T-helper 1 cell treated with Interleukin-12 subunit alpha and Interleukin-12 subunit beta and Interleukin-4 antibody, amounts not matched to agents 30 μg/mL and 1 μg/mL, for 36 hours (primary cell): ENCODE measurements around the gene WFDC12.

Experiments
- H3K27ac Mint-ChIP-seq: one replicate; pipeline ENCODE4 v1.8.0; 2021; ENCODE audit warnings: mild to moderate bottlenecking, mixed read lengths
- H3K27me3 Mint-ChIP-seq: one replicate; pipeline ENCODE4 v1.8.0; 2021; ENCODE audit warnings: low read depth, mixed read lengths
- H3K36me3 Mint-ChIP-seq: one replicate; pipeline ENCODE4 v1.8.0; 2021; ENCODE audit warnings: low read depth, mixed read lengths
- H3K4me1 Mint-ChIP-seq: one replicate; pipeline ENCODE4 v1.8.0; 2021; ENCODE audit warnings: low read depth, mixed read lengths
- H3K4me3 Mint-ChIP-seq: one replicate; pipeline ENCODE4 v1.8.0; 2021; ENCODE audit warnings: mild to moderate bottlenecking, moderate library complexity, mixed read lengths
- H3K9me3 Mint-ChIP-seq: one replicate; pipeline ENCODE4 v1.8.0; 2021; ENCODE audit warnings: mixed read lengths

Gene WFDC12

GRCh38 chr20:45109634-45110033 is 14.6 kb downstream of the WFDC12 start:
- H3K9me3 Mint-ChIP-seq = no peaks in the 10 kb centered on the region
- no peaks in the 10 kb centered on the region for H3K36me3 Mint-ChIP-seq
- no peak overlapping the region for H3K4me3 Mint-ChIP-seq
- no peaks in the 10 kb centered on the region for H3K4me1 Mint-ChIP-seq
- H3K27ac Mint-ChIP-seq = no peak overlapping the region
- peaks cover 6% of the 10 kb centered on the region for H3K27me3 Mint-ChIP-seq

- no peak overlapping the region for H3K4me3 Mint-ChIP-seq
- H3K27me3 Mint-ChIP-seq = peaks cover 32% of the 10 kb centered on the region
- peaks cover 4% of the 10 kb centered on the region for H3K4me1 Mint-ChIP-seq
- no peaks in the 10 kb centered on the region for H3K9me3 Mint-ChIP-seq
- H3K36me3 Mint-ChIP-seq = no peaks in the 10 kb centered on the region
- no peak overlapping the region for H3K27ac Mint-ChIP-seq
Observed at GRCh38 chr20:45105317-45105716, 18.9 kb downstream of the WFDC12 start.

GRCh38 chr20:45104786-45105185 is 19.5 kb downstream of the WFDC12 start:
- no peak overlapping the region for H3K27ac Mint-ChIP-seq
- no peaks in the 10 kb centered on the region for H3K9me3 Mint-ChIP-seq
- no peak overlapping the region for H3K4me3 Mint-ChIP-seq
- no peaks in the 10 kb centered on the region for H3K36me3 Mint-ChIP-seq
- peaks cover 4% of the 10 kb centered on the region for H3K4me1 Mint-ChIP-seq
- peaks cover 37% of the 10 kb centered on the region for H3K27me3 Mint-ChIP-seq

GRCh38 chr20:45103072-45103471 is 21.2 kb downstream of the WFDC12 start:
- peaks cover 4% of the 10 kb centered on the region for H3K4me1 Mint-ChIP-seq
- H3K27ac Mint-ChIP-seq = no peak overlapping the region
- H3K27me3 Mint-ChIP-seq = peaks cover 50% of the 10 kb centered on the region
- H3K36me3 Mint-ChIP-seq = no peaks in the 10 kb centered on the region
- no peaks in the 10 kb centered on the region for H3K9me3 Mint-ChIP-seq
- H3K4me3 Mint-ChIP-seq = no peak overlapping the region

- H3K27ac Mint-ChIP-seq = no peak overlapping the region
- peaks cover 62% of the 10 kb centered on the region for H3K27me3 Mint-ChIP-seq
- H3K9me3 Mint-ChIP-seq = no peaks in the 10 kb centered on the region
- H3K36me3 Mint-ChIP-seq = no peaks in the 10 kb centered on the region
- H3K4me3 Mint-ChIP-seq = no peak overlapping the region
- peaks cover 10% of the 10 kb centered on the region for H3K4me1 Mint-ChIP-seq
Observed at GRCh38 chr20:45101333-45101850, 22.9 kb downstream of the WFDC12 start.

GRCh38 chr20:45100563-45101245 is 23.6 kb downstream of the WFDC12 start, which contains the start of gene KCNS1:
Gene KCNS1, minus strand, starts transcription at chr20:45101127. Its CDS starts 1,891 bp downstream, at chr20:45099236.
- Mint-ChIP-seq H3K27ac (no peak within 1 kb of the TSS), H3K27me3 (peaks cover 63% of the 10 kb centered on the region), H3K36me3 (no peaks in the 10 kb centered on the region), H3K4me1 (peaks cover 10% of the 10 kb centered on the region), H3K9me3 (no peaks in the 10 kb centered on the region), H3K4me3 (no peak within 1 kb of the TSS)

- Mint-ChIP-seq H3K9me3 (no peaks in the 10 kb centered on the region), H3K27me3 (peaks cover 50% of the 10 kb centered on the region), H3K27ac (no peak overlapping the region), H3K4me3 (no peak overlapping the region), H3K36me3 (no peaks in the 10 kb centered on the region), H3K4me1 (peaks cover 10% of the 10 kb centered on the region)
Observed at GRCh38 chr20:45098103-45098773, 26.0 kb downstream of the WFDC12 start.

- peak overlapping the region; percentile 54 for H3K4me3 Mint-ChIP-seq
- peaks cover 47% of the 10 kb centered on the region for H3K27me3 Mint-ChIP-seq
- H3K27ac Mint-ChIP-seq = no peak overlapping the region
- peaks cover 10% of the 10 kb centered on the region for H3K4me1 Mint-ChIP-seq
- H3K9me3 Mint-ChIP-seq = no peaks in the 10 kb centered on the region
- H3K36me3 Mint-ChIP-seq = no peaks in the 10 kb centered on the region
Observed at GRCh38 chr20:45097485-45098102, 26.7 kb downstream of the WFDC12 start.

GRCh38 chr20:45096781-45097180 is 27.5 kb downstream of the WFDC12 start:
- Mint-ChIP-seq H3K27ac (no peak overlapping the region), H3K36me3 (no peaks in the 10 kb centered on the region), H3K4me1 (peaks cover 10% of the 10 kb centered on the region), H3K27me3 (peaks cover 41% of the 10 kb centered on the region), H3K9me3 (no peaks in the 10 kb centered on the region), H3K4me3 (no peak overlapping the region)

GRCh38 chr20:45095805-45096238 is 28.4 kb downstream of the WFDC12 start:
- Mint-ChIP-seq H3K27me3 (peaks cover 35% of the 10 kb centered on the region), H3K4me1 (peaks cover 6% of the 10 kb centered on the region), H3K36me3 (peaks cover 4% of the 10 kb centered on the region), H3K9me3 (no peaks in the 10 kb centered on the region), H3K27ac (no peak overlapping the region), H3K4me3 (no peak overlapping the region)

GRCh38 chr20:45094864-45095574 is 29.2 kb downstream of the WFDC12 start:
- H3K27me3 Mint-ChIP-seq = peaks cover 28% of the 10 kb centered on the region
- no peaks in the 10 kb centered on the region for H3K9me3 Mint-ChIP-seq
- no peak overlapping the region for H3K4me3 Mint-ChIP-seq
- peaks cover 5% of the 10 kb centered on the region for H3K36me3 Mint-ChIP-seq
- H3K27ac Mint-ChIP-seq = no peak overlapping the region
- peaks cover 6% of the 10 kb centered on the region for H3K4me1 Mint-ChIP-seq

- Mint-ChIP-seq H3K4me1 (peaks cover 6% of the 10 kb centered on the region), H3K27ac (no peak overlapping the region), H3K36me3 (peaks cover 5% of the 10 kb centered on the region), H3K27me3 (peaks cover 20% of the 10 kb centered on the region), H3K9me3 (no peaks in the 10 kb centered on the region), H3K4me3 (no peak overlapping the region)
Observed at GRCh38 chr20:45094201-45094600, 30.1 kb downstream of the WFDC12 start.

GRCh38 chr20:45092898-45093297 is 31.4 kb downstream of the WFDC12 start:
- peaks cover 12% of the 10 kb centered on the region for H3K36me3 Mint-ChIP-seq
- H3K27ac Mint-ChIP-seq = no peak overlapping the region
- peaks cover 6% of the 10 kb centered on the region for H3K4me1 Mint-ChIP-seq
- H3K27me3 Mint-ChIP-seq = peaks cover 13% of the 10 kb centered on the region
- H3K9me3 Mint-ChIP-seq = no peaks in the 10 kb centered on the region
- H3K4me3 Mint-ChIP-seq = no peak overlapping the region

- H3K4me3 Mint-ChIP-seq = no peak overlapping the region
- H3K9me3 Mint-ChIP-seq = no peaks in the 10 kb centered on the region
- H3K4me1 Mint-ChIP-seq = peaks cover 5% of the 10 kb centered on the region
- no peak overlapping the region for H3K27ac Mint-ChIP-seq
- H3K27me3 Mint-ChIP-seq = peaks cover under 1% of the 10 kb centered on the region
- H3K36me3 Mint-ChIP-seq = peaks cover 17% of the 10 kb centered on the region
Observed at GRCh38 chr20:45091366-45091765, 32.9 kb downstream of the WFDC12 start.
